OCI-LY3 (cell line): ENCODE measurements around the gene CHRM4.

Source experiments
- EZH2phosphoT487 ChIP-seq: fragments of 200-600 bp; shearing (Covaris generic); IDR thresholded peaks from 2 replicates; pipeline ENCODE4 v1.6.1; 2018; ENCODE audit warnings: antibody characterized with exemption, mixed run types, low read depth
- TF ChIP-seq, protein P1 (sequence below): fragments of 200-600, 300-600 bp; sonication (generic); IDR thresholded peaks from 2 replicates; pipeline ENCODE4 v1.5.1; 2014; ENCODE audit warnings: antibody characterized with exemption, low read length, low read depth

GRCh38 chr11:46385169-46386004 lies 6.2 kb downstream of the CHRM4 start:
- TF ChIP-seq, protein P1, sequence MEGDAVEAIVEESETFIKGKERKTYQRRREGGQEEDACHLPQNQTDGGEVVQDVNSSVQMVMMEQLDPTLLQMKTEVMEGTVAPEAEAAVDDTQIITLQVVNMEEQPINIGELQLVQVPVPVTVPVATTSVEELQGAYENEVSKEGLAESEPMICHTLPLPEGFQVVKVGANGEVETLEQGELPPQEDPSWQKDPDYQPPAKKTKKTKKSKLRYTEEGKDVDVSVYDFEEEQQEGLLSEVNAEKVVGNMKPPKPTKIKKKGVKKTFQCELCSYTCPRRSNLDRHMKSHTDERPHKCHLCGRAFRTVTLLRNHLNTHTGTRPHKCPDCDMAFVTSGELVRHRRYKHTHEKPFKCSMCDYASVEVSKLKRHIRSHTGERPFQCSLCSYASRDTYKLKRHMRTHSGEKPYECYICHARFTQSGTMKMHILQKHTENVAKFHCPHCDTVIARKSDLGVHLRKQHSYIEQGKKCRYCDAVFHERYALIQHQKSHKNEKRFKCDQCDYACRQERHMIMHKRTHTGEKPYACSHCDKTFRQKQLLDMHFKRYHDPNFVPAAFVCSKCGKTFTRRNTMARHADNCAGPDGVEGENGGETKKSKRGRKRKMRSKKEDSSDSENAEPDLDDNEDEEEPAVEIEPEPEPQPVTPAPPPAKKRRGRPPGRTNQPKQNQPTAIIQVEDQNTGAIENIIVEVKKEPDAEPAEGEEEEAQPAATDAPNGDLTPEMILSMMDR, result no peak
- TF ChIP-seq EZH2phosphoT487, result no peak
